HTR-8/SVneo (cell line): ENCODE results near the gene SOX12.
"Not testable (repeated sequence)": the region's sequence is repeated elsewhere in the genome, so short reads cannot be mapped to it uniquely, and the experiment has no call there.

ENCODE experiments used
- DNase-seq: peaks from one replicate; pipeline ENCODE4 v3.0.0; 2011; ENCODE audit warnings: low spot score, mixed read lengths; ENCODE audit not compliant: insufficient read length
- FAIRE-seq: peaks from 2 replicates; lab custom pipeline; 2011; peaks lifted over from hg19 to GRCh38; lab: Jason Lieb, UNC

Gene SOX12

DNA sequence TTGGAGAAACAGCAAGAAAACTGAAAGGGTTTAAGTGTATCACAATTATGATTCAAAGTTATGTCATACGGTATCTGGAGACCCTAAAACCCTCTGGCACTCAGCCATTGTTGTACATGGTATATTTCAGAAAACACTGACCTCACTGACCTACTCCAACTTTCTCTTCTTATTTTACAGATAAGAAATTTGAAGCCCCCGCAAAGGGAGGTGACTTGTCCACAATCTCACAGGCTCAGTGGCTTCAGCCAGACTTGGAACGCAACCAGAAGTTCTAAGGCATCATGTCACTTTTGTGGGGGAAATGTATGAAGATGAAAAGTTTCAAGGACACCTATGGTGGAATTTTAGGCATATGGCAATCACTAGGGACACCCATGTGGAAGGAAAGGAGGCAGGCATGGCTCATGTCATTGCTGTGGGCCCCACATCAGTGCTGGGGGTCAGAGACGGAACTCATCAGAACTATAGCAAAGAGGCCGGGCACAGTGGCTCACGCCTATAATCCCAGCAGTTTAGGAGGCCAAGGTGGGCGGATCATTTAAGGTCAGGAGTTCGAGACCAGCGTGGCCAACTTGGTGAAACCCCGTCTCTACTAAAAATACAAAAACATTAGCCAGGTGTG lies 50.0 kb downstream of the SOX12 start:
- no peak for FAIRE-seq
- no peak for DNase-seq

DNA sequence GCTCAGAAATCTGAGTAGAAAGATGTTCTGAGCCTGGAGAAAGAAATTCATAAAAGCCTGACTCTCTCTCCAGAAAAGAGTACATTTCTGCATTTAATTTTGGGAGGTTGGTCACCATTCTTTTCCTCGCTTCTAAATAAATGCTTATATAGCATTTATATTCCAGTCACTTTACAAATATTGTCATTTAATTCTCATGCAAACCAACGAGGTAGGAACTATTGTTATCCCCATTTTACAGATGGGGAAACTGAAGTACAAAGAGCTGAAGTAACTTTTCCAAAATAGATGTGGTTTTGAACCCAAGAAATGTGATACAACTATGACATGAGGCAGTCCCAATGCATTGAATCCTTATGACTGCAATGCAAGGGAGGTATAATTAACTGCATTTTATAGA lies 50.7 kb downstream of the SOX12 start:
- no peak for DNase-seq
- FAIRE-seq = no peak

DNA sequence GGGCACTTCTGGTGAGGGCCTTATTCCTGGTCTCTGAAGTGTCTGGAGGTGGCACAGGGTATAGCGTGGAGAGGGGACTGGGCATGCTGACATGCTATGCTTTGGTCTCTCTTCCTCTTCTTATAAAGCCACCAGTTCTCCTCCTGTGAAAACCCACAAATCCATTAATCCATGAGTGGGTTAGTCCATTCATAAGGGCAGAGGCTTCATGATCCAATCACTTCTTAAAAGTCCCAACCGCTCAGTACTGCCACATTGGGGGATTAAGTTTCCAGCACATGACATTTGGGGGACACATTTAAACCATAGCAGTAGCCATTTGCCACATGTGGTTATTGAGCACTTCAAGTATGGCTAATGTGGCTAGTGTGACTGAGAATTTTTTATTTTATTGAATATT lies 51.4 kb downstream of the SOX12 start:
- FAIRE-seq (no peak), DNase-seq (no peak)

DNA sequence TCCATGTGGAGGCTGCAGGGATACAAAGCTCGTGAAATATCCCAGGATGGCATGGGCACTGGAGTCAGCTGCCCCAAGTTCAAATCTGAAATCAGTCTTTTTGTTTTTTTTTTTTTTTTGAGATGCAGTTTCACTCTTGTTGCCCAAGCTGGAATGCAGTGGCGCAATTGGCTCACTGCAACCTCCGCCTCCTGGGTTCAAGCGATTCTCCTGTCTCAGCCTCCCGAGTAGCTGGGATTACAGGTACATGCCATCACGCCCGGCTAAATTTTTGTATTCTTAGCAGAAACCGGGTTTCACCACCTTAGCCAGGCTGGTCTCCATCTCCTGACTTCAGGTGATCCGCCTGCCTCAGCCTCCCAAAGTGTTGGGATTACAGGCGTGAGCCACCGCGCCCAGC lies 52.2 kb downstream of the SOX12 start:
- not testable (repeated sequence) for DNase-seq, FAIRE-seq

DNA sequence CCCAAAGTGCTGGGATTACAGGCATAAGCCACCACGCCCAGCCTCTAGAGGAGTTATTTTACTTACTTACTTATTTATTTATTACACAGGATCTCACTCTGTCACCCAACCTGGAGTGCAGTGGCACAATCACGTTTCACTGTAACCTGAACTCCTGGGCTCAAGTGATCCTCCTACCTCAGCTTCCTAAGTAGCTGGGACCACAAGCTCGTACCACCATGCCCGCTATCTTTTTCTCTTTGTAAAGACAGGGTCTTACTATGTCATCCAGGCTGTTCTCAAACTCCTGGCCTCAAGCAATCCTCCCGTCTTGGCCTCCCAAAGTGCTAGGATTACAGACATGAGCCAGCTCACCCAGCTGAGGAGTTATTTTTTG lies 53.6 kb downstream of the SOX12 start:
- DNase-seq = no peak
- FAIRE-seq = no peak
